HUES6 (cell line): ENCODE results near the gene DNAH8.
"Not testable (repeated sequence)": the region's sequence is repeated elsewhere in the genome, so short reads cannot be mapped to it uniquely, and the experiment has no call there.

Experiments
- H3K27ac ChIP-seq: 2 replicates; pipeline ENCODE4 v1.7.0; 2013; ENCODE audit warnings: low read depth, mild to moderate bottlenecking, low read length, inconsistent platforms
- H3K27me3 ChIP-seq: 2 replicates; pipeline ENCODE4 v1.6.1; 2013; ENCODE audit warnings: low read length; ENCODE audit not compliant: control insufficient read depth, insufficient read depth
- H3K36me3 ChIP-seq: 2 replicates; pipeline ENCODE4 v1.6.1; 2013; ENCODE audit warnings: low read length; ENCODE audit not compliant: control insufficient read depth, insufficient read depth
- H3K4me1 ChIP-seq: 2 replicates; pipeline ENCODE4 v1.6.1; 2013; ENCODE audit warnings: low read length; ENCODE audit not compliant: control insufficient read depth, insufficient read depth
- H3K4me3 ChIP-seq: 2 replicates; pipeline ENCODE4 v1.5.1; 2013; ENCODE audit warnings: low read depth, low read length
- H3K9ac ChIP-seq: one replicate; pipeline ENCODE4 v1.6.1; 2013; ENCODE audit warnings: mild to moderate bottlenecking, low read length
- H3K9me3 ChIP-seq: 2 replicates; pipeline ENCODE4 v1.6.1; 2013; ENCODE audit warnings: low read depth, low read length; ENCODE audit not compliant: control insufficient read depth, insufficient read depth

DNAH8 gene

GRCh38 chr6:38906582-38906981, 191.5 kb downstream of the DNAH8 start:
- H3K9ac ChIP-seq = no peak overlapping the region
- peaks cover 12% of the 10 kb centered on the region for H3K4me1 ChIP-seq
- no peaks in the 10 kb centered on the region for H3K9me3 ChIP-seq

GRCh38 chr6:38907264-38907663, 192.2 kb downstream of the DNAH8 start:
- Histone ChIP-seq H3K9ac (no peak overlapping the region), H3K9me3 (0 out of 2 replicates have a peak, but pooled peaks cover 3% of the 10 kb centered on the region), H3K27me3 (peaks cover 3% of the 10 kb centered on the region; the same call in 1 of the 2 replicates), H3K4me1 (peaks cover 6% of the 10 kb centered on the region), H3K36me3 (no peaks in the 10 kb centered on the region), H3K4me3 (no peak overlapping the region), H3K27ac (no peak overlapping the region)

More at GRCh38 chr6:38906582-38906981, 191.5 kb downstream of the DNAH8 start:
- Histone ChIP-seq H3K36me3 (no peaks in the 10 kb centered on the region), H3K4me3 (no peak overlapping the region), H3K27me3 (peaks cover 3% of the 10 kb centered on the region; the same call in 1 of the 2 replicates), H3K27ac (no peak overlapping the region)

GRCh38 chr6:38909015-38909730, 194.1 kb downstream of the DNAH8 start:
- no peak overlapping the region for H3K4me3 ChIP-seq
- H3K9me3 ChIP-seq = 0 out of 2 replicates have a peak, but pooled peaks cover 4% of the 10 kb centered on the region
- no peaks in the 10 kb centered on the region for H3K4me1 ChIP-seq
- H3K36me3 ChIP-seq = no peaks in the 10 kb centered on the region
- no peaks in the 10 kb centered on the region for H3K27me3 ChIP-seq
- no peak overlapping the region for H3K27ac ChIP-seq
- H3K9ac ChIP-seq = no peak overlapping the region

- Histone ChIP-seq H3K27ac (no peak overlapping the region), H3K9me3 (0 out of 2 replicates have a peak, but pooled peaks cover 4% of the 10 kb centered on the region), H3K27me3 (no peaks in the 10 kb centered on the region), H3K4me1 (no peaks in the 10 kb centered on the region), H3K4me3 (no peak overlapping the region), H3K9ac (no peak overlapping the region), H3K36me3 (no peaks in the 10 kb centered on the region)
These were observed 195.1 kb downstream of the DNAH8 start for GRCh38 chr6:38910207-38910606.

GRCh38 chr6:38912378-38912777, 197.3 kb downstream of the DNAH8 start:
- Histone ChIP-seq H3K4me3 (no peak overlapping the region), H3K9me3 (0 out of 2 replicates have a peak, but pooled peaks cover 4% of the 10 kb centered on the region), H3K9ac (no peak overlapping the region), H3K27me3 (no peaks in the 10 kb centered on the region), H3K36me3 (no peaks in the 10 kb centered on the region), H3K27ac (no peak overlapping the region), H3K4me1 (no peaks in the 10 kb centered on the region)

- Histone ChIP-seq H3K9me3 (0 out of 2 replicates have a peak, but pooled peaks cover 4% of the 10 kb centered on the region), H3K27ac (no peak overlapping the region), H3K36me3 (no peaks in the 10 kb centered on the region), H3K9ac (no peak overlapping the region), H3K4me3 (no peak overlapping the region), H3K4me1 (peaks cover 4% of the 10 kb centered on the region; the same call in 1 of the 2 replicates), H3K27me3 (no peaks in the 10 kb centered on the region)
These were observed 200.3 kb downstream of the DNAH8 start for GRCh38 chr6:38915205-38915925.

GRCh38 chr6:38921540-38921939, 206.4 kb downstream of the DNAH8 start:
- not testable (repeated sequence) for H3K27me3 ChIP-seq, H3K4me3 ChIP-seq, H3K9me3 ChIP-seq, H3K36me3 ChIP-seq
- Histone ChIP-seq H3K9ac (peak overlapping the region; percentile 83), H3K27ac (peak overlapping the region; percentile 79; the same call in 1 of the 2 replicates), H3K4me1 (peaks cover 48% of the 10 kb centered on the region)

- no peaks in the 10 kb centered on the region for H3K27me3 ChIP-seq
These were observed 209.8 kb downstream of the DNAH8 start for GRCh38 chr6:38924791-38925509.

GRCh38 chr6:38929560-38929959, 214.4 kb downstream of the DNAH8 start:
- Histone ChIP-seq H3K4me1 (peaks cover 29% of the 10 kb centered on the region), H3K9me3 (no peaks in the 10 kb centered on the region), H3K27me3 (no peaks in the 10 kb centered on the region), H3K27ac (no peak overlapping the region), H3K4me3 (no peak overlapping the region), H3K36me3 (no peaks in the 10 kb centered on the region), H3K9ac (no peak overlapping the region)

More at GRCh38 chr6:38924791-38925509, 209.8 kb downstream of the DNAH8 start:
- Histone ChIP-seq H3K9me3 (no peaks in the 10 kb centered on the region), H3K4me3 (no peak overlapping the region), H3K9ac (no peak overlapping the region), H3K36me3 (no peaks in the 10 kb centered on the region), H3K27ac (no peak overlapping the region), H3K4me1 (peaks cover 55% of the 10 kb centered on the region)

- no peak overlapping the region for H3K9ac ChIP-seq
- no peak overlapping the region for H3K4me3 ChIP-seq
- H3K36me3 ChIP-seq = no peaks in the 10 kb centered on the region
- no peaks in the 10 kb centered on the region for H3K4me1 ChIP-seq
- 0 out of 2 replicates have a peak, but pooled peaks cover 2% of the 10 kb centered on the region for H3K9me3 ChIP-seq
- no peak overlapping the region for H3K27ac ChIP-seq
- no peaks in the 10 kb centered on the region for H3K27me3 ChIP-seq
These were observed 218.3 kb downstream of the DNAH8 start for GRCh38 chr6:38933426-38933825.
